ENCODE results near the gene IBSP. TPM values are rescaled to one million over a fixed set of nuclear protein-coding genes. Genes with fewer than 3 reads are reported as not detected.

Gene IBSP
- total RNA-seq, 1 experiment from 2014 or later, result not detected

DNA sequence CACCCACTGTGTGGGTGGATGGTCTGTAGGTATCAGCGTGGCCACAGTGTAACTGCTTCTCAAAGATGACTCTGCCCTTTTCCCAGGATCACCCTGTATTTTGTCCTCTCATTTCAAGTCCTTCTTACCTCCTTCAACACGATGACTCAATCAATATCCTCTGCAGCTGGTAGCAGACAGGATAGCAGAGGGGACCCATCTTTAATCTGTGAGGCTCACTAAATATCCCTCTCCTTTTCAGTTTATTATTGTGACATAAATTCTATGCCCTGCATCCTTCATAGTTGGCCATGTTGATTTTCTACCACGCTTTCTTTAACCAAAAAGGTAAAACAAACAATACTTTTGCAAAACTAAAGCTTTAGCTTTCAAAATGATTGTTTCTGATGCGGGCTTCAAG is 23.8 kb downstream of the IBSP start:
- no peak overlapping the region for H3T11ph ChIP-seq (ENCODE audit: low read length)
- no peaks in the 10 kb centered on the region for H3K4me1 ChIP-seq (ENCODE audit: insufficient read depth, low read length)
- Mint-ChIP-seq H3K27ac (no peak overlapping the region), H3K4me3 (no peak overlapping the region), H3K4me1 (peaks cover 17 to 22% of the 10 kb centered on the region in 2 experiments), H3K27me3 (ENCODE audit: low read depth) (no peaks in the 10 kb centered on the region), H3K9me3 (peaks cover 3 to 20% of the 10 kb centered on the region in 2 experiments), H3K36me3 (ENCODE audit: insufficient read depth in 1 of 3, low read depth in 3 of 3) (peaks cover 6 to 26% (median 8%) of the 10 kb centered on the region in 3 experiments)
- H3K14ac ChIP-seq (ENCODE audit: insufficient read depth, low read length), result no peak overlapping the region
- H3K4ac ChIP-seq (ENCODE audit: low read depth, low read length), result no peak overlapping the region
- H4K20me1 ChIP-seq (ENCODE audit: control insufficient read depth, insufficient read depth, insufficient read length), result no peaks in the 10 kb centered on the region
- DNase-seq, result no peak
- H3K4me2 ChIP-seq (ENCODE audit: insufficient read depth, insufficient read length, low read length), result no peak overlapping the region
- TF ChIP-seq, protein P1, sequence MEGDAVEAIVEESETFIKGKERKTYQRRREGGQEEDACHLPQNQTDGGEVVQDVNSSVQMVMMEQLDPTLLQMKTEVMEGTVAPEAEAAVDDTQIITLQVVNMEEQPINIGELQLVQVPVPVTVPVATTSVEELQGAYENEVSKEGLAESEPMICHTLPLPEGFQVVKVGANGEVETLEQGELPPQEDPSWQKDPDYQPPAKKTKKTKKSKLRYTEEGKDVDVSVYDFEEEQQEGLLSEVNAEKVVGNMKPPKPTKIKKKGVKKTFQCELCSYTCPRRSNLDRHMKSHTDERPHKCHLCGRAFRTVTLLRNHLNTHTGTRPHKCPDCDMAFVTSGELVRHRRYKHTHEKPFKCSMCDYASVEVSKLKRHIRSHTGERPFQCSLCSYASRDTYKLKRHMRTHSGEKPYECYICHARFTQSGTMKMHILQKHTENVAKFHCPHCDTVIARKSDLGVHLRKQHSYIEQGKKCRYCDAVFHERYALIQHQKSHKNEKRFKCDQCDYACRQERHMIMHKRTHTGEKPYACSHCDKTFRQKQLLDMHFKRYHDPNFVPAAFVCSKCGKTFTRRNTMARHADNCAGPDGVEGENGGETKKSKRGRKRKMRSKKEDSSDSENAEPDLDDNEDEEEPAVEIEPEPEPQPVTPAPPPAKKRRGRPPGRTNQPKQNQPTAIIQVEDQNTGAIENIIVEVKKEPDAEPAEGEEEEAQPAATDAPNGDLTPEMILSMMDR (conservative IDR thresholded peaks at IDR 0.05), result no peak
- H2BK5ac ChIP-seq (ENCODE audit: insufficient read length, low read length), result no peak overlapping the region
- no peak overlapping the region for H4K91ac ChIP-seq (ENCODE audit: insufficient read length, low read depth, low read length)
- H4K8ac ChIP-seq (replicated peaks; ENCODE audit: insufficient read length, low read depth, low read length), result no peak overlapping the region
- H2BK120ac ChIP-seq (ENCODE audit: low read depth, low read length, poor library complexity, severe bottlenecking), result no peak overlapping the region
- no peaks in the 10 kb centered on the region for H3K9me3 ChIP-seq (ENCODE audit: control insufficient read depth, low read depth, low read length)
- no peaks in the 10 kb centered on the region for H3K23me2 ChIP-seq (ENCODE audit: insufficient read length, low read depth, low read length, poor library complexity, severe bottlenecking)
- H3K18ac ChIP-seq (ENCODE audit: insufficient read length, low read depth, low read length), result no peak overlapping the region
- no peak overlapping the region for H3K9ac ChIP-seq (ENCODE audit: extremely low read depth, insufficient read length, low read length)
- no peaks in the 10 kb centered on the region for H3K27me3 ChIP-seq (ENCODE audit: insufficient read depth, low read length)
- no peak overlapping the region for H2BK20ac ChIP-seq (ENCODE audit: low read depth, low read length, poor library complexity, severe bottlenecking)
- H3K23ac ChIP-seq (ENCODE audit: insufficient read length, low read depth, low read length), result no peak overlapping the region
- no peak overlapping the region for H2AK5ac ChIP-seq (ENCODE audit: insufficient read length, low read length)
- H2BK15ac ChIP-seq (ENCODE audit: low read depth, low read length), result no peak overlapping the region
- H4K5ac ChIP-seq (ENCODE audit: insufficient read length, low read depth, low read length), result no peak overlapping the region
- no peaks in the 10 kb centered on the region for H3K79me2 ChIP-seq (ENCODE audit: insufficient read depth, low read length)
- no peak overlapping the region for H3K56ac ChIP-seq (ENCODE audit: insufficient read length, low read depth, low read length)
- H3K79me1 ChIP-seq (ENCODE audit: insufficient read depth, low read depth, low read length, poor library complexity, severe bottlenecking), result no peaks in the 10 kb centered on the region
- WGBS (ENCODE audit: extremely low coverage, insufficient read length, low lambda C conversion rate), result no CpG with 5 or more reads among the region's 4 CpGs
- H3K27ac ChIP-seq (ENCODE audit: insufficient read length, low read depth, low read length), result no peak overlapping the region
- H2BK12ac ChIP-seq (ENCODE audit: insufficient read length, low read depth, low read length), result no peak overlapping the region
- no peak overlapping the region for H2AFZ ChIP-seq (ENCODE audit: low read length)

All from H9 (cell line).